ENCODE measurements around the gene TMEM207. TPM values are rescaled to one million over a fixed set of nuclear protein-coding genes. Genes with fewer than 3 reads are reported as not detected.

Gene TMEM207
- total and polyA plus RNA-seq, 8 donors, result 0.14 to 0.37 (median 0.23) TPM; not detected in 2

GRCh38 chr3:190467922-190468321, 18.2 kb upstream of the TMEM207 start:
- no peaks in the 10 kb centered on the region for H3K36me3 ChIP-seq
- H3K9me3 ChIP-seq, result peaks cover 0 to 11% of the 10 kb centered on the region in 2 donors
- no peaks in the 10 kb centered on the region for H3K27me3 ChIP-seq
- no peak overlapping the region for H3K4me3 ChIP-seq
- DNase-seq (no peak), ATAC-seq (no peak)
- intact Hi-C loops (cut with DNase I), result no loop called here
- no peaks in the 10 kb centered on the region for H3K4me1 ChIP-seq
- TF ChIP-seq, protein P1, sequence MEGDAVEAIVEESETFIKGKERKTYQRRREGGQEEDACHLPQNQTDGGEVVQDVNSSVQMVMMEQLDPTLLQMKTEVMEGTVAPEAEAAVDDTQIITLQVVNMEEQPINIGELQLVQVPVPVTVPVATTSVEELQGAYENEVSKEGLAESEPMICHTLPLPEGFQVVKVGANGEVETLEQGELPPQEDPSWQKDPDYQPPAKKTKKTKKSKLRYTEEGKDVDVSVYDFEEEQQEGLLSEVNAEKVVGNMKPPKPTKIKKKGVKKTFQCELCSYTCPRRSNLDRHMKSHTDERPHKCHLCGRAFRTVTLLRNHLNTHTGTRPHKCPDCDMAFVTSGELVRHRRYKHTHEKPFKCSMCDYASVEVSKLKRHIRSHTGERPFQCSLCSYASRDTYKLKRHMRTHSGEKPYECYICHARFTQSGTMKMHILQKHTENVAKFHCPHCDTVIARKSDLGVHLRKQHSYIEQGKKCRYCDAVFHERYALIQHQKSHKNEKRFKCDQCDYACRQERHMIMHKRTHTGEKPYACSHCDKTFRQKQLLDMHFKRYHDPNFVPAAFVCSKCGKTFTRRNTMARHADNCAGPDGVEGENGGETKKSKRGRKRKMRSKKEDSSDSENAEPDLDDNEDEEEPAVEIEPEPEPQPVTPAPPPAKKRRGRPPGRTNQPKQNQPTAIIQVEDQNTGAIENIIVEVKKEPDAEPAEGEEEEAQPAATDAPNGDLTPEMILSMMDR (IDR thresholded peaks at IDR 0.05), result no peak
- no peak overlapping the region for H3K27ac ChIP-seq

GRCh38 chr3:190458040-190458439, 8.3 kb upstream of the TMEM207 start:
- TF ChIP-seq, protein P1 (IDR thresholded peaks at IDR 0.05), result no peak
- no peak overlapping the region for H3K4me3 ChIP-seq
- no peak for DNase-seq
- no peaks in the 10 kb centered on the region for H3K36me3 ChIP-seq
- ATAC-seq, result no peak
- no peaks in the 10 kb centered on the region for H3K9me3 ChIP-seq
- no peak overlapping the region for H3K27ac ChIP-seq
- no peaks in the 10 kb centered on the region for H3K4me1 ChIP-seq
- intact Hi-C loops (cut with DNase I), result no loop called here
- H3K27me3 ChIP-seq, result no peaks in the 10 kb centered on the region

DNA sequence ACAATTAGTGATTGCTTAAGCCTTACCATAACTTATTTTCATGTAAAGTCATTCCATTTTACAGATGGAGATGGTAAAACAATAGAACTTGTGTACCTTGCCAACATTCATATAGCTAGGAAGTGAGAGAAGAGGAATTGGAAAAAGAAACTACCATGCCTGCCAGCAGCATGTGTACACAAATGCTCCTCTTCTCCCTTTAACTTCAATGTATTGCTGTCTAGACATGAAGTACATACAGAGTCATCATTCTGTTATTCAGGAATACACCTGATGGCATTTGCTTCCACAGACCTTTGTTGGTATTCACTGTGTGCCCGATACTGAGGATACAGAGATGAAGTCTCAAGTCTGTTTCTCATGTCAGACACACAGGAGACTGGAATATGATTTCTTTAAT, 7.1 kb upstream of the TMEM207 start:
- Histone ChIP-seq H3K27me3 (no peaks in the 10 kb centered on the region), H3K9me3 (no peaks in the 10 kb centered on the region), H3K27ac (no peak overlapping the region), H3K36me3 (no peaks in the 10 kb centered on the region), H3K4me1 (no peaks in the 10 kb centered on the region), H3K4me3 (no peak overlapping the region)
- TF ChIP-seq, protein P1 (IDR thresholded peaks at IDR 0.05), result no peak
- DNase-seq (no peak), ATAC-seq (no peak)
- intact Hi-C loops (cut with DNase I), result no loop called here

DNA sequence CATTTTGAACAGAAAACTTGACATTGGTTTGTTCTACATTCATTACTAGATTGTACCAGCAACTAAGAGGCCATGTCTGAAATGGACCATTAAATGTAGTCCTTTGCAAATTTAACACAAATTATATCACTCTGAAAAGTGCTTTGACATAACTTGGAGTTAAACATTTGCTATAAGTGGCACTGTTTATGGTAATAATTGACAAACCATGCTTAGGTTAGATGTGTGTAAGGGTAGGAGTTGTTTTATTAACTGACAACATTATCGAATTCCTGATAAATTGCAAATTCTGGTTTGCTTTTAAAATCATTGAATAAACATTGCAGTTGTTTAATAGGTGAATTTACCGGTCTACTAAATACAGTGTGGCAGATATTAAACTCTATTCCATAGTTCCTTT, 6.1 kb upstream of the TMEM207 start:
- intact Hi-C loops (cut with DNase I), result no loop called here

GRCh38 chr3:190448256-190448655, 1.4 kb downstream of the TMEM207 start:
- no peaks in the 10 kb centered on the region for H3K27me3 ChIP-seq
- ATAC-seq (no peak), DNase-seq (no peak)
- no peaks in the 10 kb centered on the region for H3K36me3 ChIP-seq
- TF ChIP-seq, protein P1 (IDR thresholded peaks at IDR 0.05), result no peak
- no peak overlapping the region for H3K4me3 ChIP-seq
- H3K4me1 ChIP-seq, result no peaks in the 10 kb centered on the region
- H3K9me3 ChIP-seq, result no peaks in the 10 kb centered on the region
- intact Hi-C loops (cut with DNase I), result no loop called here
- H3K27ac ChIP-seq, result no peak overlapping the region

More for the DNA sequence above, 6.1 kb upstream of the TMEM207 start:
- H3K4me1 ChIP-seq, result no peaks in the 10 kb centered on the region
- no peaks in the 10 kb centered on the region for H3K27me3 ChIP-seq
- H3K36me3 ChIP-seq, result no peaks in the 10 kb centered on the region
- ATAC-seq, result no peak
- H3K9me3 ChIP-seq, result no peaks in the 10 kb centered on the region
- TF ChIP-seq, protein P1 (IDR thresholded peaks at IDR 0.05), result no peak
- H3K4me3 ChIP-seq, result no peak overlapping the region
- no peak overlapping the region for H3K27ac ChIP-seq
- DNase-seq, result no peak

All from left lung (tissue), 10 donors.